Breast epithelium (tissue), 3 donors: Measurements from ENCODE around the gene ZNF513.

Source experiments
- POLR2A ChIP-seq: fragments of 450-650 bp; IDR thresholded peaks from one replicate; pipeline ENCODE4 v1.6.1; 2016; ENCODE audit warnings: antibody characterized with exemption, mild to moderate bottlenecking, moderate library complexity
- POLR2AphosphoS5 ChIP-seq, 3 donors: sonication (generic); formaldehyde crosslinking; IDR thresholded peaks; one replicate each; pipeline ENCODE4 v1.6.1; 2017; ENCODE audit warnings: antibody characterized with exemption in 3 of 3
- TF ChIP-seq, protein P1 (sequence below), 3 donors: fragments of 450-650 bp; IDR thresholded peaks; one replicate each; pipeline ENCODE4 v1.5.1; 2016 to 2017; ENCODE audit warnings: antibody characterized with exemption in 3 of 3, mild to moderate bottlenecking in 3 of 3, moderate library complexity in 3 of 3

DNA sequence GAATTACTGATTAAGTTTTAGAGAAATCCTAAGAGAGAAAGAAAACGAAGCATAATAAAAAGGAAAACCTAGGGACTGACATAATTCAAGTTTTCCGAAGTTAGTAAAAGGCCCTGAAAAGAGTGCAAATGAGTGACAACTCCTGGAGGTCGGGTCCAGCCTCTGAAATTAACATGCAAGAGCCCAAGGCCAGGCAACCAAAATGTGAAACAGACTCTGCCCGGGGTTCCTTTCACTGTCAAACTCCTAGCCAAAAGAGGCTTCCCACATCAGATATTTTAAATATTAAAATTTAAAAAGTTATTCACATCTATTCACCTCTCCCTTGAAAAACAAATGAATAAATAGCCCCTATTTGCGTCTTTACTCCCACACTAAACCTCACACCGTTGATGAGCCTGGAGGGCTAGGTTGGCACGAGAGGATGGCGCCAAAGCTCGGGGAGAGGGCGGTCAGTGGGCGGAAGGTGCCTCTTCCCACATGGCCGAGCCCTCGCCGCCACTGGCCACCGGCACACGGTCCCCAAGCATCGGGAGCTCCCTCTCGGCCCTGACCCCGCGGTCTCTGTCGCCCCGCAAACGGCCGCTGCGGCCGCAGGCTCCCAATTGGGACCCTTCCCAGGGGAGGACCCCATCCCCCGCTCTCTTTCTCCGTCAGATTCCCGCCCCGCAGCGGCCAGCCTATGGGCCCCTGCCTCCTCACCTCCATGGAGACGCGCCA lies 28.2 kb upstream of the ZNF513 start:
- TF ChIP-seq POLR2A (no peak), POLR2AphosphoS5 (IDR thresholded peaks at IDR 0.05) (no peak)
- TF ChIP-seq, protein P1, sequence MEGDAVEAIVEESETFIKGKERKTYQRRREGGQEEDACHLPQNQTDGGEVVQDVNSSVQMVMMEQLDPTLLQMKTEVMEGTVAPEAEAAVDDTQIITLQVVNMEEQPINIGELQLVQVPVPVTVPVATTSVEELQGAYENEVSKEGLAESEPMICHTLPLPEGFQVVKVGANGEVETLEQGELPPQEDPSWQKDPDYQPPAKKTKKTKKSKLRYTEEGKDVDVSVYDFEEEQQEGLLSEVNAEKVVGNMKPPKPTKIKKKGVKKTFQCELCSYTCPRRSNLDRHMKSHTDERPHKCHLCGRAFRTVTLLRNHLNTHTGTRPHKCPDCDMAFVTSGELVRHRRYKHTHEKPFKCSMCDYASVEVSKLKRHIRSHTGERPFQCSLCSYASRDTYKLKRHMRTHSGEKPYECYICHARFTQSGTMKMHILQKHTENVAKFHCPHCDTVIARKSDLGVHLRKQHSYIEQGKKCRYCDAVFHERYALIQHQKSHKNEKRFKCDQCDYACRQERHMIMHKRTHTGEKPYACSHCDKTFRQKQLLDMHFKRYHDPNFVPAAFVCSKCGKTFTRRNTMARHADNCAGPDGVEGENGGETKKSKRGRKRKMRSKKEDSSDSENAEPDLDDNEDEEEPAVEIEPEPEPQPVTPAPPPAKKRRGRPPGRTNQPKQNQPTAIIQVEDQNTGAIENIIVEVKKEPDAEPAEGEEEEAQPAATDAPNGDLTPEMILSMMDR (IDR thresholded peaks at IDR 0.05), result no peak
